ENCODE measurements around the gene NFATC1.

DNA sequence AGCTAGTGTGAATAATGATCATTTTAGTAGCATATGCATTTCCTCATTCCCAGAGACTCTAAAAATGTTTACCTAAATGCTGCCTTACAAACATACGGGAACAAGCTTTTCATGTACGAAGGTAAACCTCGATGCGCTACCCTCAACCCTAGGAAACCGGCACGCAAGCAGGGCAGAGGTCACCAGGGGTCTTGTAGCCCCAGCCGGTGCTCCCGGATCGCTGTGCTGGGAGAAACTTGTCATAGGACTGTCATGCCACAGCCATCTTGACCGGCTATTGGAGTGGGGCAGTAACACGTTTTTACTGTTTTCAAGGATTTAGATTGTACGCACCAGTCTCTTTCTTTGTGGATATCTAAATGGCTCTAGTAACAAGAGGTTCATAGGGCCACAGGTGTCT lies 34.8 kb upstream of the NFATC1 start:
- TF ChIP-seq, protein P1, sequence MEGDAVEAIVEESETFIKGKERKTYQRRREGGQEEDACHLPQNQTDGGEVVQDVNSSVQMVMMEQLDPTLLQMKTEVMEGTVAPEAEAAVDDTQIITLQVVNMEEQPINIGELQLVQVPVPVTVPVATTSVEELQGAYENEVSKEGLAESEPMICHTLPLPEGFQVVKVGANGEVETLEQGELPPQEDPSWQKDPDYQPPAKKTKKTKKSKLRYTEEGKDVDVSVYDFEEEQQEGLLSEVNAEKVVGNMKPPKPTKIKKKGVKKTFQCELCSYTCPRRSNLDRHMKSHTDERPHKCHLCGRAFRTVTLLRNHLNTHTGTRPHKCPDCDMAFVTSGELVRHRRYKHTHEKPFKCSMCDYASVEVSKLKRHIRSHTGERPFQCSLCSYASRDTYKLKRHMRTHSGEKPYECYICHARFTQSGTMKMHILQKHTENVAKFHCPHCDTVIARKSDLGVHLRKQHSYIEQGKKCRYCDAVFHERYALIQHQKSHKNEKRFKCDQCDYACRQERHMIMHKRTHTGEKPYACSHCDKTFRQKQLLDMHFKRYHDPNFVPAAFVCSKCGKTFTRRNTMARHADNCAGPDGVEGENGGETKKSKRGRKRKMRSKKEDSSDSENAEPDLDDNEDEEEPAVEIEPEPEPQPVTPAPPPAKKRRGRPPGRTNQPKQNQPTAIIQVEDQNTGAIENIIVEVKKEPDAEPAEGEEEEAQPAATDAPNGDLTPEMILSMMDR (IDR thresholded peaks at IDR 0.05), result no peak
- TF ChIP-seq POLR2A (IDR thresholded peaks at IDR 0.05), result no peak

Data from transverse colon (tissue), 3 donors.